Suppressor macrophage treated with lipopolysaccharide for 1 hour (primary cell): ENCODE measurements around the gene INTS4.
"Not testable (repeated sequence)": the region's sequence is repeated elsewhere in the genome, so short reads cannot be mapped to it uniquely, and the experiment has no call there.

ENCODE experiments used
- DNase-seq, 3 donors: peaks; one replicate each; pipeline ENCODE4 v3.0.0-alpha.2; 2020 to 2022

INTS4 gene

GRCh38 chr11:78023426-78023825 is 29.0 kb upstream of the INTS4 start:
- DNase-seq = no peak

GRCh38 chr11:78022397-78023396 is 28.2 kb upstream of the INTS4 start, which contains the start of gene KCTD14:
Gene KCTD14 (minus strand): TSS chr11:78023276. CDS start chr11:78023249, 27 bp downstream.
- DNase-seq = no peak

DNA sequence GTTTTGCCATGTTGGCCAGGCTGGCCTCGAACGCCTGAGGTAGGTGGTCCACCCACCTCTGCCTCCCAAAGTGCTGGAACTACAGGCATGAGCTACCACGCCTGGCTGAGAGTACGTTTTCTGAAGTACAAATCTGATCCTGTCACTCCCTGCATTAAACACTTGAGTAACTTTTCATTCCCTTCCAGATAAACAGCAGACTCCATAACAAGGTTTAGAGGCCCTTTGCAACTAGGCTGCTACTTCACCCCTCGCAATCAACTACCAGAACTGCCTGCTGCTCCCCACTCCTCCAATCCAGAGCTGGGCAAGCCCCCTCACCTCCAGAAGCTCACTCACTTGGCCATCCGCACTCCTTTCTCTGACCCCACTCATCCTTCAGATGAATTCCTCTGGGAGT is 27.1 kb upstream of the INTS4 start:
- DNase-seq = no peak

- no peak for DNase-seq
Observed at GRCh38 chr11:78020246-78020645, 25.8 kb upstream of the INTS4 start.

DNA sequence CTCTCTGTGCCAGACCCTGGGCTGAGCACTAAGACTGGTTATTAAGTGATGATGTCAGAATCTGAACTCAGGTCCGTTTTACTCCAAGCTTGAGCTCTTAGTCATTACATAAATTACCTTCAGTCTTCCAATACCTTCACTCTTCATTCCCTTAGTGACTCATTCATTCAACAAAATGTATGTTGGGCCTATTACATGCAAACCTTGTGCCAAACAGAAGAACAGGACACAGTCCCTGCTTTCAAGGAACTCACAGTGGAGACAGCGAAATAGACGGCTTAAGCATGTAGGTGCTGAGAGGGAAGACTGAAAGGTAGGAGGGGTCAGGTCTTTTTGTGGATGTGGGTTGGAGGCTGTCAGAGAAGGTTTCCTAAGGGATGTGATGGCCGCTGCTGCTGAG is 25.3 kb upstream of the INTS4 start:
- DNase-seq = no peak

DNA sequence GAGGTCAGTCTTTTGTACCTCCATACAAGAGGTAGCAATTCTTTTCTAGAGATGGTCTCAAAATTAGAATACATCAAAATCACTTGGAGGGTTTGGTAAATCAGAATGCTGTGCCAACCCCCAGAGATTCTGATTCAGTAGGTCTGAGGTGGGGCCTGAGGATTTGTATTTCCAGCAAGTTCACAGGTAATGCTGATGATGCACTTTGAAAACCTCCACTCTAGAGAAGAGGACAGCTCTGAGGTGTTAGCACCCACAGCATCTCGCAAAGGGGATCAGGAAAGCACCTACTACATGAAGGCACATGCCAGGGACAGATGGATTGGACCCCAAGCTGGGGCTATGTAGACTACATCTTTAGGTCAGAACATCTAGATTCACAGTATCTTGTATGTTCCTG is 21.4 kb upstream of the INTS4 start:
- no peak for DNase-seq

DNA sequence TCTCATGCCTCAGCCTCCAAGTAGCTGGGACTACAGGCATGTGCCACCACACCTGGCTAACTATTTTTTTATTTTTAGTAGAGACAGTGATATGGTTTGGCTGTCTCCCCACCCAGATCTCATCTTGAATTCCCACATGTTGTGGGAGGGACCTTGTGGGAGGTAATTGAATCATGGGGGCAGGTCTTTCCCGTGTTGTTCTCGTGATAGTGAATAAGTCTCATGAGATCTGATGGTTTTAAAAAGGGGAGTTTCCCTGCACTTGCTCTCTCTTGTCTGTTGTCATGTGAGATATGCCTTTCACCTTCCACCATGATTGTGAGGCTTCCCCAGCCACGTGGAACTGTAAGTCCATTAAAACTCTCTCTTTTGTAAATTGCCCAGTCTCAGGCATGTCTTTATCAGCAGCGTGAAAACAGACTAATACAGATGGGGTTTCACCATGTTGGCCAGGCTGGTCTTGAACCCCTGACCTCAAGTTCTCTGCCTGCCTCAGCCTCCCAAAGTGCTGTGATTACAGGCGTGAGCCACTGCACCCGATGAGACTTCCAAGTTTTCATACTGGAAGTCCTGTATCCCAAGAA is 20.6 kb upstream of the INTS4 start:
- DNase-seq = peak; percentile 24 to 46 (median 28)

GRCh38 chr11:78011301-78011700 is 16.8 kb upstream of the INTS4 start:
- no peak for DNase-seq

GRCh38 chr11:78010755-78011154 is 16.3 kb upstream of the INTS4 start:
- DNase-seq = no peak

DNA sequence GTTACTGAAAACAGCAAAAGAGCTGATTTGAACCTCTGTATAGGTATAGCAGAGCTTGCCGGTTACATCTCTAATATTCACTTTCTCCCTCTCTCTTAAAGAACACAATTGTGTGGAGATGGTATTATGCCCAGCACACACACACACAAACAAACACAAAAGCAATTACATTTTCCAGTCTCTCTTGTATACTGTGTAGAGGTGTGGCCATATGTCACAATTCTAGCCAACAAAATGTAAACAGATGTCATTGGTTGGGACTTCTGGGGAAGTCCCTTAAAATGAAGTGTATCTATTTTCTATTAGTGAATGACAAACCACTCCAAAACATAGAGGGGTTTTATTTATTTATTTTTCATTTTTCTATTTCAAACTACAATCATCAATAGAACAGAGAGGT is 15.8 kb upstream of the INTS4 start:
- no peak for DNase-seq

GRCh38 chr11:78009062-78009461 is 14.6 kb upstream of the INTS4 start:
- no peak for DNase-seq

DNA sequence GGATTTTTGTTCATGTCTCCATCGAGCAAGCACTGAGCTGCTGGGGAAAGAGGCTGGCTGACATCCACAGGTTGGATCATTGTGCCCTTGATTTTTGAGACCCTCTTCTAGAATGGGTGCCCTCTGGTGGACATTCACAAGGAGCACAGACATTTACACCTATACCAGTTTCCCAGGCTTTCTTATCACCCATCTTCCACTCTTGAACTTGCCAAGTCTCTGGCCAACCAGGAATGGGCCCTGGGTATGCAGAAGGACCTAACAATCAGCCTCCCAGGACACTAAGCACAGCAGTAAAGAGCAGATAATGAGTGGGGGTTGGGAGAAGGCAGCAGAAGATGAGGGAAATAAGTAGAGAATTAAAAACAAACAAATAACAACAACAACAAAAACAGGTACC is 5.7 kb upstream of the INTS4 start:
- peak; percentile 50 to 61 (median 60) for DNase-seq

GRCh38 chr11:77999446-78000030 is 5.1 kb upstream of the INTS4 start:
- no peak for DNase-seq

DNA sequence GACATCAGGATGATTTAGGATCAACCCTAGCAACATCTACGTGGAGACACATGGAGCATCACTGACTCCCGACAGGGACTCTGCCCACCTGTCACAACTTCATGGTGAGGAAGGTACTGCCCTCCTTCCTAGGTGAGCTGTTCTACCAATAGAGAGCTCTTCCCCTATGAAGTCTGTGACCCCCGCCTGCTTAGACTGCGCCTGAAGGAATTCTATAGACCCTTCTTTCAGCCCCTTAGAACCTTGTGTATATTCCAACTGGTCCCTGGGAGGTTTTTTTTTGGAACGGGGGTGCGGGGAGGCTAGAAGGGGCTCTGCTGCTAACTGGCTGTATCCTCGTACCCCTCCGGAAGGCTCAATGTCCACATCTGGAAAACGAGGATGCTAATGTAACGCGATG is 566 bp downstream of the INTS4 start:
- DNase-seq = no peak

GRCh38 chr11:77990981-77991380 is 3.5 kb downstream of the INTS4 start:
- DNase-seq = no peak

DNA sequence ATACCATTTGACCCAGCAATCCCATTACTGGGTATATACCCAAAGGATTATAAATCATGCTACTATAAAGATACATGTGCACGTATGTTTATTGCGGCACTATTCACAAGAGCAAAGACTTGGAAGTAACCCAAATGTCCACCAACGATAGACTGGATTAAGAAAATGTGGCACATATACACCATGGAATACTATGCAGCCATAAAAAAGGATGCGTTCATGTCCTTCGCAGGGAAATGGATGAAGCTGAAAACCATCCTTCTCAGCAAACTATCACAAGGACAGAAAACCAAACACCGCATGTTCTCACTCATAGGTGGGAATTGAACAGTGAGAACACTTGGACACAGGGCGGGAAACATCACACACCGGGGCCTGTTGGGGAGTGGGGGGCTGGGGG is 8.0 kb downstream of the INTS4 start:
- DNase-seq = not testable (repeated sequence)

DNA sequence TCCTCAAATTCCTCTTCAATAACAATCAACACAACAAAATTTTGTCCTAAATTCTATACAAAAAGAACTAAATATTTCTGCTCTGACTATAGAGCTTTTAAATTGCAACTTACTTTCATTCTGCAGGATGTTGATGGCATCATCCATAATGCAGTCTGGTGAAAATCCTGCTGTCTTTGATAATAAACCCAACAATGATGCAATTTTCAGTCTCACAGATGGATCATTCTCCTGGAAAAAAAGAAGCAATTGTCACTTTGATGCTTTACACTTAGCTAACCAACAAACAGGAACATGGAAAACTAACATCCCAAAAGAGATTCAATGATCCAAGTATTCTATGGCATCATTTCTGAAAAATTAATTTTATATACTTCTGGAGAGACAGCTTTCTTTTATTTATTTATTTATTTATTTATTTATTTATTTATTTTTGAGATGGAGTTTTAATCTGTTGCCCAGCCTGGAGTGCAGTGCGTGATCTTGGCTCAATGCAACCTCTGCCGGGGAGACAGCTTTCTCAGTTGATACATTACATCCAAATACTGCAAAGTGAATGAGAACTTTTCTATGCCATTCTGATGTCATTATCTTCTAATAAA is 13.0 kb downstream of the INTS4 start:
- DNase-seq = no peak

GRCh38 chr11:77968337-77968736 is 26.1 kb downstream of the INTS4 start:
- peak in 1 of 3 donors; percentile 13 for DNase-seq

- no peak for DNase-seq
Observed at GRCh38 chr11:77967753-77968152, 26.7 kb downstream of the INTS4 start.

DNA sequence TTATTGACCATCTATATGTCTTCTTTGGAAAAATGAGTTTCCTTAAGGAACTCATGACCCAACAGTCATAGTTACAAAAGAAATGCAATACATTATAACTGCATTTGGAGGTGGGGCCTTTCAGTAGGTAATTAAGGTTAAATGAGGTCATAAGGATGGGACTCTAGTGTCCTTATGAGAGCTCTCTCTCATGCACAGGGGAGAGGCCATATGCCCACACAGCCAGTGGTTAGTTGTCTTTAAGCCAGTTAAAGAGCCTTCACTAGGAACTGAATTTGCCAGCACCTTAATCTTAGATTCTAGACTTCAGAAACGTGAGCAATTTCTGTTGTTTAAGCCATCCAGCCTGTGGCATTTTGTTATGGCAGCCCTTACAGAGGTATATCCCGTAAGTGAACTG is 27.3 kb downstream of the INTS4 start:
- DNase-seq = no peak

DNA sequence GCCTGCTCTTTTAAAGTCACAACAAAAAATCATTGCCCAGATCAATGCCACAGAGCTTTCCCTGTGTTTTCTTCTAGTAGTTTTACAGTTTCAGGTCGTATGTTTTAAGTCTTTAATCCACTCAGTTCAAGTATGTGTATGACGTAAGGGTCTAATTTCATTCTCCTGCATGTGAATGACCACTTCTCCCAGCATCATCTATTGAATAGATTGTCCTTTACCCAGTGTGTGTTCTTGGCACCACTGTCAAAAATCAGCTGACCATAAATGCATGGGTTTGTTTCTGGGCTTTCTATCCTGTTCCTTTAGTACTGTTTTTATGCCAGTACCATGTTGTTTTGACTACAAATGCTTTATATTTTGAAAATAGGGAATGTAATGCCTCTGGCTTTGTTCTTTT is 28.1 kb downstream of the INTS4 start:
- DNase-seq = no peak

- peak; percentile 9 to 27 (median 22) for DNase-seq
Observed at GRCh38 chr11:77959434-77959833, 35.0 kb downstream of the INTS4 start.

GRCh38 chr11:77958583-77959177 is 35.8 kb downstream of the INTS4 start:
- DNase-seq = not testable (repeated sequence)
